ENCODE measurements around the gene ASIC2. TPM values are rescaled to one million over a fixed set of nuclear protein-coding genes. Genes with fewer than 3 reads are reported as not detected.

Gene ASIC2
- total RNA-seq, 1 experiment from 2014 or later, result 4.1 TPM

GRCh38 chr17:33262266-33263123, 30.6 kb downstream of the ASIC2 start:
- no TSS peak for BruUV-seq (replicated peaks)
- no peak for TF ChIP-seq CTCF (IDR thresholded peaks at IDR 0.05)
- no peak overlapping the region for H3K4me3 ChIP-seq (ENCODE audit: low read depth in 2 of 2, low read length in 2 of 2)
- no peaks in the 10 kb centered on the region for H3K9me3 ChIP-seq (ENCODE audit: control insufficient read depth, insufficient read depth, low read depth, low read length)
- CTCF ChIA-PET, result no interaction called here
- POLR2A ChIA-PET, result no interaction called here
- ATAC-seq (no peak), DNase-seq (ENCODE audit: low read depth, low spot score) (no peak)
- H3K4me1 ChIP-seq (ENCODE audit: control insufficient read depth, insufficient read depth, low read length), result peaks cover 5% of the 10 kb centered on the region; the same call in 1 of the 2 replicates
- intact Hi-C loops (cut with micrococcal nuclease; ENCODE audit: unreplicated experiment), result no loop called here
- in situ Hi-C loops (cut with HindIII; ENCODE audit: low pct_unique_long_range_greater_than_20kb, low sequenced_read_pairs), result no loop called here
- no peaks in the 10 kb centered on the region for H3K27me3 ChIP-seq (ENCODE audit: control insufficient read depth, insufficient read depth, low read length)
- no peak overlapping the region for H3K27ac ChIP-seq (ENCODE audit: low read length)
- no peaks in the 10 kb centered on the region for H3K36me3 ChIP-seq (ENCODE audit: control insufficient read depth, insufficient read depth, low read length)

- ATAC-seq (no peak), DNase-seq (ENCODE audit: low read depth, low spot score) (no peak)
- H3K4me3 ChIP-seq (ENCODE audit: low read depth in 2 of 2, low read length in 2 of 2), result no peak overlapping the region
- no peak overlapping the region for H3K27ac ChIP-seq (ENCODE audit: low read length)
- intact Hi-C loops (cut with micrococcal nuclease; ENCODE audit: unreplicated experiment), result no loop called here
- ChIA-PET POLR2A (no interaction called here), CTCF (no interaction called here)
- no peaks in the 10 kb centered on the region for H3K9me3 ChIP-seq (ENCODE audit: control insufficient read depth, insufficient read depth, low read depth, low read length)
- H3K27me3 ChIP-seq (ENCODE audit: control insufficient read depth, insufficient read depth, low read length), result no peaks in the 10 kb centered on the region
- no peaks in the 10 kb centered on the region for H3K36me3 ChIP-seq (ENCODE audit: control insufficient read depth, insufficient read depth, low read length)
- in situ Hi-C loops (cut with HindIII; ENCODE audit: low pct_unique_long_range_greater_than_20kb, low sequenced_read_pairs), result no loop called here
- TF ChIP-seq SIN3A (IDR thresholded peaks at IDR 0.05; ENCODE audit: borderline replicate concordance, insufficient read depth, low read depth, low read length), result no peak
- no peak for TF ChIP-seq TCF7L2 (IDR thresholded peaks at IDR 0.05; ENCODE audit: low read depth, low read length)
- no peak for TF ChIP-seq REST (IDR thresholded peaks at IDR 0.05; ENCODE audit: insufficient read depth in 1 of 2, low read depth in 2 of 2, low read length in 1 of 2)
- no peak for TF ChIP-seq CTCF (IDR thresholded peaks at IDR 0.05)
- TF ChIP-seq POLR2AphosphoS5 (IDR thresholded peaks at IDR 0.05; ENCODE audit: low read depth, low read length), result no peak
- no peaks in the 10 kb centered on the region; the same call in 1 of the 2 replicates for H3K4me1 ChIP-seq (ENCODE audit: control insufficient read depth, insufficient read depth, low read length)
- BruUV-seq (replicated peaks), result no TSS peak
Observed at GRCh38 chr17:33261820-33262219, 31.3 kb downstream of the ASIC2 start.

Measured in Panc1 (cell line).